A204.1 (cell line): Measurements from ENCODE around the gene SLC24A5.

Source experiments
- FAIRE-seq: peaks from 2 replicates; lab custom pipeline; 2012; peaks lifted over from hg19 to GRCh38; lab: Jason Lieb, UNC

Gene SLC24A5

GRCh38 chr15:48112242-48112641 lies 8.5 kb upstream of the SLC24A5 start:
- FAIRE-seq, result no peak

- FAIRE-seq, result no peak
Measured at GRCh38 chr15:48119277-48119676, 1.5 kb upstream of the SLC24A5 start.

GRCh38 chr15:48121849-48122248 lies 1.1 kb downstream of the SLC24A5 start:
- FAIRE-seq, result no peak

- no peak for FAIRE-seq
Measured at GRCh38 chr15:48126667-48127355, 6.0 kb downstream of the SLC24A5 start.

GRCh38 chr15:48131324-48131723 lies 10.5 kb downstream of the SLC24A5 start:
- FAIRE-seq, result no peak

GRCh38 chr15:48132874-48133273 lies 12.1 kb downstream of the SLC24A5 start:
- no peak for FAIRE-seq

GRCh38 chr15:48143856-48144255 lies 23.1 kb downstream of the SLC24A5 start:
- FAIRE-seq, result no peak

- no peak for FAIRE-seq
Measured at GRCh38 chr15:48144889-48145288, 24.1 kb downstream of the SLC24A5 start.

- no peak for FAIRE-seq
Measured at GRCh38 chr15:48145923-48146322, 25.1 kb downstream of the SLC24A5 start.

GRCh38 chr15:48147358-48147757 lies 26.6 kb downstream of the SLC24A5 start:
- FAIRE-seq, result no peak

- FAIRE-seq, result no peak
Measured at GRCh38 chr15:48149858-48150257, 29.1 kb downstream of the SLC24A5 start.

- no peak for FAIRE-seq
Measured at GRCh38 chr15:48153526-48153925, 32.7 kb downstream of the SLC24A5 start.

GRCh38 chr15:48168616-48169015 lies 47.8 kb downstream of the SLC24A5 start:
- FAIRE-seq, result no peak

GRCh38 chr15:48170981-48171380 lies 50.2 kb downstream of the SLC24A5 start:
- FAIRE-seq, result no peak

- FAIRE-seq, result no peak
Measured at GRCh38 chr15:48175126-48175525, 54.3 kb downstream of the SLC24A5 start.

GRCh38 chr15:48176112-48176511 lies 55.3 kb downstream of the SLC24A5 start:
- FAIRE-seq, result no peak

GRCh38 chr15:48176957-48177356 lies 56.2 kb downstream of the SLC24A5 start:
- no peak for FAIRE-seq

GRCh38 chr15:48177383-48177765 lies 56.6 kb downstream of the SLC24A5 start:
- no peak for FAIRE-seq

- no peak for FAIRE-seq
Measured at GRCh38 chr15:48177766-48178647, 57.2 kb downstream of the SLC24A5 start, which contains the start of gene MYEF2. TSS of gene MYEF2 (minus strand) at chr15:48178295. CDS start at chr15:48178237, 58 bp downstream.

GRCh38 chr15:48178648-48178931 lies 57.8 kb downstream of the SLC24A5 start:
- FAIRE-seq, result no peak

GRCh38 chr15:48182749-48183148 lies 62.0 kb downstream of the SLC24A5 start:
- FAIRE-seq, result no peak

GRCh38 chr15:48185529-48185928 lies 64.7 kb downstream of the SLC24A5 start:
- FAIRE-seq, result no peak

GRCh38 chr15:48186271-48186670 lies 65.5 kb downstream of the SLC24A5 start:
- no peak for FAIRE-seq
